Neural progenitor cell (in vitro differentiated cells): Measurements from ENCODE around the gene LMO2.

ENCODE experiments used
- EZH2 ChIP-seq: fragments of 200-600 bp; sonication (generic); IDR thresholded peaks from 2 replicates; pipeline ENCODE4 v1.6.1; 2017; ENCODE audit warnings: antibody characterized with exemption, mild to moderate bottlenecking, moderate library complexity
- EZH2phosphoT487 ChIP-seq: fragments of 200-600 bp; sonication (generic); IDR thresholded peaks from 2 replicates; pipeline ENCODE4 v1.6.1; 2017; ENCODE audit warnings: antibody characterized with exemption
- TF ChIP-seq, protein P1 (sequence below): fragments of 200-600 bp; sonication (generic); IDR thresholded peaks from 2 replicates; pipeline ENCODE4 v1.5.1; 2017; ENCODE audit warnings: antibody characterized with exemption, mild to moderate bottlenecking

DNA sequence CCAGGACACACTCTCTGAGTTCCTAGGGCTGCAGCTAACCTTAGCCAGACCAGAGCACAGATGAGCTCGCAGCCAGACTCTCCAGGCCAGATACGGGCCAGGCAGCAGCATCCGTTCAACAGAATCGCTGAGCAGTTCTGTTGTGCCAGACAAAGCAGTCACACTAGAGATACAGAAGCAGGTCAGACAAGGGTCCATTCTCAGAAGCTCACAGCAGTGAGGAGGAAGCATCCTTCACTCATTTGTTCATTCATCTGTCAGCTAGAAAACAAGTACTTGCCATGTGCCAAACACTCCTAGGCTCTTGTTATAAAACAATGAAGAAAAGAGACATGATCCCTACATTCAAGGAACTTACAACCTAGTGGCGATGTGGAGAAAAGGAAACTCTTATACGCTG lies 2.6 kb downstream of the LMO2 start:
- TF ChIP-seq, protein P1, sequence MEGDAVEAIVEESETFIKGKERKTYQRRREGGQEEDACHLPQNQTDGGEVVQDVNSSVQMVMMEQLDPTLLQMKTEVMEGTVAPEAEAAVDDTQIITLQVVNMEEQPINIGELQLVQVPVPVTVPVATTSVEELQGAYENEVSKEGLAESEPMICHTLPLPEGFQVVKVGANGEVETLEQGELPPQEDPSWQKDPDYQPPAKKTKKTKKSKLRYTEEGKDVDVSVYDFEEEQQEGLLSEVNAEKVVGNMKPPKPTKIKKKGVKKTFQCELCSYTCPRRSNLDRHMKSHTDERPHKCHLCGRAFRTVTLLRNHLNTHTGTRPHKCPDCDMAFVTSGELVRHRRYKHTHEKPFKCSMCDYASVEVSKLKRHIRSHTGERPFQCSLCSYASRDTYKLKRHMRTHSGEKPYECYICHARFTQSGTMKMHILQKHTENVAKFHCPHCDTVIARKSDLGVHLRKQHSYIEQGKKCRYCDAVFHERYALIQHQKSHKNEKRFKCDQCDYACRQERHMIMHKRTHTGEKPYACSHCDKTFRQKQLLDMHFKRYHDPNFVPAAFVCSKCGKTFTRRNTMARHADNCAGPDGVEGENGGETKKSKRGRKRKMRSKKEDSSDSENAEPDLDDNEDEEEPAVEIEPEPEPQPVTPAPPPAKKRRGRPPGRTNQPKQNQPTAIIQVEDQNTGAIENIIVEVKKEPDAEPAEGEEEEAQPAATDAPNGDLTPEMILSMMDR: no peak
- TF ChIP-seq EZH2 (no peak), EZH2phosphoT487 (no peak)
